ENCODE results near the gene APAF1. TPM values are rescaled to one million over a fixed set of nuclear protein-coding genes. Genes with fewer than 3 reads are reported as not detected.

Gene APAF1
- total and polyA plus RNA-seq, 9 of the 15 experiments (the other 6 are each of a cell fraction or from before 2014, with no cell fraction given): 5.1 to 15.7 (median 9.9) TPM

DNA sequence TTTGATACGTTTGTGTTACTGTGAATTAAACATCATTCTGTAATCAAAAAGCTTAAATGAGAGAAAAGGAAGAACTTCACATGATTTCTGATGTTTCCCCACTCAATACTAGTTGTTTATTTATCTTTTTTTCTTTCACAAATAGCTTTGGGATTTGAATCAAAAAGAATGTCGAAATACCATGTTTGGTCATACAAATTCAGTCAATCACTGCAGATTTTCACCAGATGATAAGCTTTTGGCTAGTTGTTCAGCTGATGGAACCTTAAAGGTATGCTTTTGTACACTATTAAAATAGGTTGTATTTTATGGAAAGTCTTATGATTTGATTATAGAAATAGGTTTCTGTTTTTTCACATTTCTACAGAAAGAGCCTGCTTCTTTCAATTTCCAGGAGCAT, 41.5 kb downstream of the APAF1 start:
- Histone ChIP-seq H3K27ac (ENCODE audit: extremely low read depth, low read depth, low read length) (no peak overlapping the region), H3K27me3 (ENCODE audit: control insufficient read depth in 2 of 2, insufficient read depth in 2 of 2, low read length in 2 of 2) (no peaks in the 10 kb centered on the region), H3K4me2 (ENCODE audit: insufficient read depth, low read length) (no peak overlapping the region), H2AFZ (ENCODE audit: low read depth, low read length) (no peak overlapping the region), H4K20me1 (replicated peaks; ENCODE audit: control insufficient read depth, insufficient read depth, low read length) (no peaks in the 10 kb centered on the region), H3K4me3 (no peak overlapping the region), H3K79me2 (ENCODE audit: control insufficient read depth, insufficient read depth, low read length) (no peaks in the 10 kb centered on the region), H3K36me3 (ENCODE audit: control insufficient read depth, insufficient read depth, low read length) (peaks cover 22% of the 10 kb centered on the region), H3K9ac (ENCODE audit: insufficient read depth in 1 of 2, low read depth in 2 of 2, low read length in 2 of 2) (no peak overlapping the region), H3K9me1 (ENCODE audit: control insufficient read depth, insufficient read depth, low read length) (no peaks in the 10 kb centered on the region), H3K4me1 (replicated peaks in 1 of 2; ENCODE audit: control insufficient read depth in 2 of 2, insufficient read depth in 2 of 2, low read length in 2 of 2) (no peaks in the 10 kb centered on the region; a peak in 1 of 5 replicates), H3K9me3 (replicated peaks; ENCODE audit: control insufficient read depth, insufficient read depth, low read depth, low read length) (no peaks in the 10 kb centered on the region)
- FAIRE-seq (no peak), DNase-seq (ENCODE audit: extremely low read depth in 1 of 4, low spot score in 3 of 4) (no peak), ATAC-seq (no peak)
- POLR2A ChIA-PET: no interaction called here
- 37% methylated on average over 2 of the region's 2 CpGs for WGBS (ENCODE audit: insufficient coverage, low coverage, missing lambda C conversion rate)
- intact Hi-C loops (cut with micrococcal nuclease) (no loop called here), in situ Hi-C loops (cut with MboI) (no loop called here)
- BruUV-seq (replicated peaks): no TSS peak
- TF ChIP-seq SRSF9 (IDR thresholded peaks at IDR 0.05; ENCODE audit: borderline replicate concordance, low read depth, low read length): no peak
- TF ChIP-seq, protein P1, sequence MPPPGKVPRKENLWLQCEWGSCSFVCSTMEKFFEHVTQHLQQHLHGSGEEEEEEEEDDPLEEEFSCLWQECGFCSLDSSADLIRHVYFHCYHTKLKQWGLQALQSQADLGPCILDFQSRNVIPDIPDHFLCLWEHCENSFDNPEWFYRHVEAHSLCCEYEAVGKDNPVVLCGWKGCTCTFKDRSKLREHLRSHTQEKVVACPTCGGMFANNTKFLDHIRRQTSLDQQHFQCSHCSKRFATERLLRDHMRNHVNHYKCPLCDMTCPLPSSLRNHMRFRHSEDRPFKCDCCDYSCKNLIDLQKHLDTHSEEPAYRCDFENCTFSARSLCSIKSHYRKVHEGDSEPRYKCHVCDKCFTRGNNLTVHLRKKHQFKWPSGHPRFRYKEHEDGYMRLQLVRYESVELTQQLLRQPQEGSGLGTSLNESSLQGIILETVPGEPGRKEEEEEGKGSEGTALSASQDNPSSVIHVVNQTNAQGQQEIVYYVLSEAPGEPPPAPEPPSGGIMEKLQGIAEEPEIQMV (tag; conservative IDR thresholded peaks at IDR 0.05; ENCODE audit: low read depth): no peak
- TF ChIP-seq ZBTB8A (IDR thresholded peaks at IDR 0.05; ENCODE audit: partially characterized antibody): no peak
- TF ChIP-seq CCAR2 (IDR thresholded peaks at IDR 0.05; ENCODE audit: low read depth, low read length): no peak
- TF ChIP-seq CBFB (CRISPR knock-in tag; IDR thresholded peaks at IDR 0.05): no peak
- TF ChIP-seq ZFP36 (IDR thresholded peaks at IDR 0.05; ENCODE audit: low read depth, low read length, partially characterized antibody): no peak
- no peak for TF ChIP-seq TRIM28 (IDR thresholded peaks at IDR 0.05)
- no peak for TF ChIP-seq GATA2 (CRISPR knock-in tag; IDR thresholded peaks at IDR 0.05)
- TF ChIP-seq TEAD1 (CRISPR knock-in tag; IDR thresholded peaks at IDR 0.05): no peak
- TF ChIP-seq ZNF76 (CRISPR knock-in tag; IDR thresholded peaks at IDR 0.05; ENCODE audit: borderline replicate concordance): no peak
- no peak for TF ChIP-seq TAF9B (IDR thresholded peaks at IDR 0.05; ENCODE audit: partially characterized antibody)
- TF ChIP-seq FOXK1 (CRISPR knock-in tag; IDR thresholded peaks at IDR 0.05; ENCODE audit: borderline replicate concordance): no peak
- TF ChIP-seq, protein P2, sequence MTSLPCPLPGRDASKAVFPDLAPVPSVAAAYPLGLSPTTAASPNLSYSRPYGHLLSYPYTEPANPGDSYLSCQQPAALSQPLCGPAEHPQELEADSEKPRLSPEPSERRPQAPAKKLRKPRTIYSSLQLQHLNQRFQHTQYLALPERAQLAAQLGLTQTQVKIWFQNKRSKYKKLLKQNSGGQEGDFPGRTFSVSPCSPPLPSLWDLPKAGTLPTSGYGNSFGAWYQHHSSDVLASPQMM (CRISPR knock-in tag; IDR thresholded peaks at IDR 0.05): no peak
- TF ChIP-seq TCF3 (CRISPR knock-in tag; IDR thresholded peaks at IDR 0.05): no peak
- TF ChIP-seq PML (IDR thresholded peaks at IDR 0.05; ENCODE audit: low read length): no peak
- no peak for TF ChIP-seq RBM34 (IDR thresholded peaks at IDR 0.05; ENCODE audit: borderline replicate concordance, insufficient read depth, low read length)
- TF ChIP-seq POLR2B (IDR thresholded peaks at IDR 0.05; ENCODE audit: low read depth, partially characterized antibody): no peak
- TF ChIP-seq ZNF668 (CRISPR knock-in tag; IDR thresholded peaks at IDR 0.05): no peak
- CTCF ChIA-PET (ENCODE audit: low intra/inter-chr PET ratio): no interaction called here

Data from K562 (cell line).